Neutrophil (primary cell): ENCODE data around the gene VWA8.

Experiments used
- H3K27ac ChIP-seq: fragments of 200-600 bp; sonication (generic); 2 replicates; pipeline ENCODE4 v1.5.1; 2016; ENCODE audit warnings: mild to moderate bottlenecking, moderate library complexity
- H3K27me3 ChIP-seq: fragments of 200-600 bp; sonication (generic); 2 replicates; pipeline ENCODE4 v1.6.0; 2016; ENCODE audit warnings: mild to moderate bottlenecking
- H3K36me3 ChIP-seq: fragments of 200-600 bp; sonication (generic); 2 replicates; pipeline ENCODE4 v1.5.1; 2017
- H3K4me1 ChIP-seq, 2 experiments: fragments of 200-600 bp in 1 of 2; sonication (generic) in 1 of 2; 1 replicate in 1 of 2; 2 replicates in 1 of 2; pipeline versions ENCODE4 v1.5.1 to v1.6.1; 2013 to 2016; ENCODE audit warnings: low read depth in 1 of 2, low read length in 1 of 2, mild to moderate bottlenecking in 1 of 2, moderate library complexity in 1 of 2; ENCODE audit not compliant: control insufficient read depth in 1 of 2, insufficient read depth in 1 of 2
- H3K4me3 ChIP-seq, 2 experiments: fragments of 200-600 bp in 1 of 2; sonication (generic) in 1 of 2; 1 replicate in 1 of 2; 2 replicates in 1 of 2; pipeline ENCODE4 v1.5.1; 2013 to 2016; ENCODE audit warnings: low read depth in 1 of 2, low read length in 1 of 2, mild to moderate bottlenecking in 1 of 2, moderate library complexity in 1 of 2
- H3K9me3 ChIP-seq: fragments of 200-600 bp; sonication (generic); 2 replicates; pipeline ENCODE4 v1.5.1; 2016
- CTCF ChIP-seq: fragments of 200-600 bp; sonication (generic); IDR thresholded peaks from 2 replicates; pipeline ENCODE4 v1.5.1; 2016; ENCODE audit warnings: antibody characterized with exemption

The VWA8 gene

GRCh38 chr13:41702540-41702939, 258.4 kb downstream of the VWA8 start:
- Histone ChIP-seq H3K27me3 (no peaks in the 10 kb centered on the region), H3K27ac (no peak overlapping the region), H3K9me3 (no peaks in the 10 kb centered on the region), H3K4me1 (peaks cover 6 to 21% of the 10 kb centered on the region in 2 experiments), H3K4me3 (no peak overlapping the region), H3K36me3 (no peaks in the 10 kb centered on the region)
- no peak for TF ChIP-seq CTCF

GRCh38 chr13:41701676-41702075, 259.2 kb downstream of the VWA8 start:
- no peak for TF ChIP-seq CTCF
- H3K9me3 ChIP-seq: no peaks in the 10 kb centered on the region
- H3K27ac ChIP-seq: no peak overlapping the region
- no peaks in the 10 kb centered on the region for H3K36me3 ChIP-seq
- peaks cover 6 to 21% of the 10 kb centered on the region in 2 experiments for H3K4me1 ChIP-seq
- H3K4me3 ChIP-seq: no peak overlapping the region
- no peaks in the 10 kb centered on the region for H3K27me3 ChIP-seq

GRCh38 chr13:41700790-41701310, 260.1 kb downstream of the VWA8 start:
- H3K27ac ChIP-seq: no peak overlapping the region
- no peaks in the 10 kb centered on the region for H3K9me3 ChIP-seq
- no peak for TF ChIP-seq CTCF
- peaks cover 6 to 16% of the 10 kb centered on the region in 2 experiments for H3K4me1 ChIP-seq
- no peak overlapping the region for H3K4me3 ChIP-seq
- H3K36me3 ChIP-seq: no peaks in the 10 kb centered on the region
- no peaks in the 10 kb centered on the region for H3K27me3 ChIP-seq

GRCh38 chr13:41699759-41700158, 261.1 kb downstream of the VWA8 start:
- H3K27me3 ChIP-seq: no peaks in the 10 kb centered on the region
- no peaks in the 10 kb centered on the region for H3K9me3 ChIP-seq
- no peaks in the 10 kb centered on the region for H3K36me3 ChIP-seq
- no peak for TF ChIP-seq CTCF
- no peak overlapping the region for H3K27ac ChIP-seq
- H3K4me3 ChIP-seq: no peak overlapping the region
- peaks cover 11 to 18% of the 10 kb centered on the region in 2 experiments for H3K4me1 ChIP-seq

GRCh38 chr13:41697578-41697977, 263.3 kb downstream of the VWA8 start:
- no peak overlapping the region for H3K27ac ChIP-seq
- H3K4me3 ChIP-seq: no peak overlapping the region
- no peak for TF ChIP-seq CTCF
- peaks cover 12 to 20% of the 10 kb centered on the region in 2 experiments for H3K4me1 ChIP-seq
- no peaks in the 10 kb centered on the region for H3K36me3 ChIP-seq
- no peaks in the 10 kb centered on the region for H3K9me3 ChIP-seq
- H3K27me3 ChIP-seq: no peaks in the 10 kb centered on the region
